GM12878 (cell line): ENCODE measurements around the gene RHCE. TPM values are rescaled to one million over a fixed set of nuclear protein-coding genes. Genes with fewer than 3 reads are reported as not detected.

ENCODE experiments used
- BACH1 ChIP-seq: fragments of 450-650 bp; IDR thresholded peaks from 2 replicates; pipeline ENCODE4 v1.6.1; 2017; ENCODE audit warnings: mild to moderate bottlenecking, borderline replicate concordance
- CBFB ChIP-seq: IDR thresholded peaks from 2 replicates; pipeline ENCODE4 v1.6.1; 2016; ENCODE audit warnings: antibody characterized with exemption, low read depth
- EP300 ChIP-seq, 2 experiments: fragments of 150-350 bp in 1 of 2; IDR thresholded peaks; 2 replicates each; pipeline ENCODE4 v1.6.1; 2011 to 2012; ENCODE audit warnings: low read depth in 2 of 2, low read length in 2 of 2, borderline replicate concordance in 1 of 2, improper control_type of control experiment in 1 of 2, inconsistent platforms in 1 of 2; ENCODE audit not compliant: control insufficient read depth in 1 of 2
- EZH2 ChIP-seq: IDR thresholded peaks from 2 replicates; pipeline ENCODE4 v1.6.1; 2012; ENCODE audit warnings: low read depth, mild to moderate bottlenecking, control low read depth, inconsistent platforms, low read length, borderline replicate concordance; ENCODE audit not compliant: control insufficient read depth
- FOXM1 ChIP-seq: IDR thresholded peaks from 2 replicates; pipeline ENCODE4 v1.6.1; 2012; ENCODE audit warnings: low read depth, mild to moderate bottlenecking, inconsistent platforms, low read length, moderate library complexity
- HDAC2 ChIP-seq: fragments of 200-600 bp; sonication (generic); IDR thresholded peaks from 2 replicates; pipeline ENCODE4 v1.6.1; 2017
- IKZF2 ChIP-seq, 2 experiments: fragments of 450-650 bp; IDR thresholded peaks; 2 replicates each; pipeline ENCODE4 v1.6.1; 2017; ENCODE audit warnings: mild to moderate bottlenecking in 2 of 2, moderate library complexity in 2 of 2
- NRF1 ChIP-seq: conservative IDR thresholded peaks from 2 replicates; pipeline ENCODE4 v1.6.1; 2011; ENCODE audit warnings: mild to moderate bottlenecking, low read depth, low read length, improper control_type of control experiment
- POLR2AphosphoS2 ChIP-seq: IDR thresholded peaks from 2 replicates; pipeline ENCODE4 v1.6.1; 2011; ENCODE audit warnings: low read depth, mild to moderate bottlenecking, low read length, improper control_type of control experiment, moderate library complexity
- RB1 ChIP-seq: fragments of 450-650 bp; formaldehyde crosslinking; IDR thresholded peaks from 2 replicates; pipeline ENCODE4 v1.6.1; 2017; ENCODE audit warnings: mild to moderate bottlenecking, borderline replicate concordance
- RELA ChIP-seq: fragments of 450-650 bp; IDR thresholded peaks from 2 replicates; pipeline ENCODE4 v1.8.0; 2014; ENCODE audit warnings: borderline replicate concordance; ENCODE audit not compliant: partially characterized antibody
- SIX5 ChIP-seq: IDR thresholded peaks from 2 replicates; pipeline ENCODE4 v1.6.1; 2011; ENCODE audit warnings: mild to moderate bottlenecking, low read depth, low read length, moderate library complexity; ENCODE audit not compliant: severe bottlenecking
- SPI1 ChIP-seq: IDR thresholded peaks from 2 replicates; pipeline ENCODE4 v1.6.1; 2011; ENCODE audit warnings: low read depth, mild to moderate bottlenecking, low read length, moderate library complexity, borderline replicate concordance; ENCODE audit not compliant: insufficient read depth
- STAT1 ChIP-seq: fragments of 450-650 bp; conservative IDR thresholded peaks from 2 replicates; pipeline ENCODE4 v1.6.1; 2014; ENCODE audit warnings: antibody characterized with exemption, mild to moderate bottlenecking
- SUZ12 ChIP-seq: fragments of 200-600 bp; sonication (generic); IDR thresholded peaks from one replicate; pipeline ENCODE4 v1.6.1; 2018; ENCODE audit warnings: antibody characterized with exemption, mild to moderate bottlenecking; ENCODE audit not compliant: unreplicated experiment
- ZNF217 ChIP-seq: fragments of 450-650 bp; IDR thresholded peaks from 2 replicates; pipeline ENCODE4 v1.6.1; 2017; ENCODE audit warnings: antibody characterized with exemption, mild to moderate bottlenecking
- ZNF24 ChIP-seq: fragments of 450-650 bp; IDR thresholded peaks from 2 replicates; pipeline ENCODE4 v1.6.1; 2017; ENCODE audit warnings: antibody characterized with exemption, mild to moderate bottlenecking
- polyA plus RNA-seq, 11 experiments: library from polyadenylated mRNA; depleted of rRNA in 4 of 11; unstranded in 6 of 11; stranded (reverse) in 5 of 11; fragments of >200 nt; fragmentation: Nextera tagmentation in 4 of 11; fragmentation: Illumina TruSeq in 1 of 11; extraction: Ambion mirVana in 4 of 11; extraction: Trizol in 1 of 11; gene quantifications; 1 replicate in 1 of 11; 2 replicates in 10 of 11; pipeline versions ENCODE4 v1.2.1 to v1.2.3, GENCODE V29; 2011 to 2016; ENCODE audit warnings: inconsistent platforms in 2 of 11, missing spikeins in 2 of 11, low read depth in 1 of 11
- total RNA-seq, 4 experiments: library from RNA; depleted of rRNA in 3 of 4; stranded (reverse); fragments of >200 nt in 3 of 4; fragmentation: Illumina TruSeq in 1 of 4; extraction: Trizol in 1 of 4; gene quantifications; 2 replicates each; pipeline versions ENCODE4 v1.2.1 to v1.2.3, GENCODE V29; 2013 to 2021
- TF ChIP-seq, protein P1 (sequence below): fragments of 450-650 bp; formaldehyde crosslinking; IDR thresholded peaks from 2 replicates; pipeline ENCODE4 v1.4.0; 2020; ENCODE audit warnings: mild to moderate bottlenecking, moderate library complexity
- TF ChIP-seq, protein P2 (sequence below): fragments of 450-650 bp; IDR thresholded peaks from 2 replicates; pipeline ENCODE4 v1.6.1; 2017; ENCODE audit warnings: low read depth, mild to moderate bottlenecking, moderate library complexity
- TF ChIP-seq, protein P3 (sequence below): IDR thresholded peaks from 2 replicates; pipeline ENCODE4 v1.6.1; 2012; ENCODE audit warnings: low read depth, low read length, improper control_type of control experiment
- TF ChIP-seq, protein P4 (sequence below): IDR thresholded peaks from 2 replicates; pipeline ENCODE4 v1.6.1; 2011; ENCODE audit warnings: borderline replicate concordance, low read depth, mild to moderate bottlenecking, moderate library complexity, low read length; ENCODE audit not compliant: insufficient read depth, poor library complexity, severe bottlenecking

RHCE gene
- total and polyA plus RNA-seq, 10 of the 15 experiments (the other 5 are each of a cell fraction or from before 2014, with no cell fraction given) = 0.06 to 0.41 (median 0.22) TPM; not detected in 2

DNA sequence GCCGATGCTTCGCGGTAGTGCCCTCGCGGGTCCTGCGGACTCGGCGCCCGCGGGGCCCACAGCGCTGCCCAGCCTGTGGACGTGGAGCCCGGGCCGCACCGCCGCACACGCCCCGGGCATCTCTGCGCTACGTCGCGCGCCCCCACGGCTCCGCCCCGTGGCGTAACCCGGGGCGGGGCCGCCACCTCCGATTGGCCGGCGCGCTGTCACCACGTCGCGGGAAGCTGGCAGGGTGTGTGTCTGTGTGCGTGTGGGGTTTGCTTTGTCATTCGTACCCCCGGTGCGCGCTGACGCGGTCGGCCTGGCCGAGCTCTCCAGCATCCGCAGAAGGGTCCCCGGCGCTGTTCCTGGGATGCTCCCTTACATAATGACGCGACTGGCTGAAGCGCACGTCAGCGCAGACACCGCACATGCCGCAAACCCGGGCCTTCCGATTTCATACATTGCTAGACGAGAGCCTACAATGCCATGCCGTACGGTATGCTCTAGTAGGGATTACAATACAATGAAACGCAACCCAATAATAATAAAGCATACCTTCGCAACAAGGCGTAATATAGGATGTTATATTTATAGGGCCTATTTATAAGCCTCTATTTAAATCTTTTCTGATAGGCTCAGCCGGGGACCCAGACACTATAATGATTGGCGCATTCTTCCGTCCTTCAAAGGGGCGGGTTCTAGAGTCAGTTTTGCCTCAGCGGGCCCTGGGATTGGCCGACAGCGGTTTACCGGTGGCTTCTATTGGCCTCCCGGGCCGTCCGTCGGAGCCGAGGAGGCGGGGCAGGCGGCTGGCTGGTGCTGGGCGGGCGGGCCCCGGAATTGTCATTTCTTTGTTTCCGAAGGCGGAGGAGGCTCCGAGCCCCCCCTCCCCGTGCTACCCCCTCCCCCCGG lies 9.7 kb upstream of the RHCE start, which contains the start of gene MACO1 (continued):
- TF ChIP-seq, protein P1, sequence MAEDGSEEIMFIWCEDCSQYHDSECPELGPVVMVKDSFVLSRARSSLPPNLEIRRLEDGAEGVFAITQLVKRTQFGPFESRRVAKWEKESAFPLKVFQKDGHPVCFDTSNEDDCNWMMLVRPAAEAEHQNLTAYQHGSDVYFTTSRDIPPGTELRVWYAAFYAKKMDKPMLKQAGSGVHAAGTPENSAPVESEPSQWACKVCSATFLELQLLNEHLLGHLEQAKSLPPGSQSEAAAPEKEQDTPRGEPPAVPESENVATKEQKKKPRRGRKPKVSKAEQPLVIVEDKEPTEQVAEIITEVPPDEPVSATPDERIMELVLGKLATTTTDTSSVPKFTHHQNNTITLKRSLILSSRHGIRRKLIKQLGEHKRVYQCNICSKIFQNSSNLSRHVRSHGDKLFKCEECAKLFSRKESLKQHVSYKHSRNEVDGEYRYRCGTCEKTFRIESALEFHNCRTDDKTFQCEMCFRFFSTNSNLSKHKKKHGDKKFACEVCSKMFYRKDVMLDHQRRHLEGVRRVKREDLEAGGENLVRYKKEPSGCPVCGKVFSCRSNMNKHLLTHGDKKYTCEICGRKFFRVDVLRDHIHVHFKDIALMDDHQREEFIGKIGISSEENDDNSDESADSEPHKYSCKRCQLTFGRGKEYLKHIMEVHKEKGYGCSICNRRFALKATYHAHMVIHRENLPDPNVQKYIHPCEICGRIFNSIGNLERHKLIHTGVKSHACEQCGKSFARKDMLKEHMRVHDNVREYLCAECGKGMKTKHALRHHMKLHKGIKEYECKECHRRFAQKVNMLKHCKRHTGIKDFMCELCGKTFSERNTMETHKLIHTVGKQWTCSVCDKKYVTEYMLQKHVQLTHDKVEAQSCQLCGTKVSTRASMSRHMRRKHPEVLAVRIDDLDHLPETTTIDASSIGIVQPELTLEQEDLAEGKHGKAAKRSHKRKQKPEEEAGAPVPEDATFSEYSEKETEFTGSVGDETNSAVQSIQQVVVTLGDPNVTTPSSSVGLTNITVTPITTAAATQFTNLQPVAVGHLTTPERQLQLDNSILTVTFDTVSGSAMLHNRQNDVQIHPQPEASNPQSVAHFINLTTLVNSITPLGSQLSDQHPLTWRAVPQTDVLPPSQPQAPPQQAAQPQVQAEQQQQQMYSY (CRISPR knock-in tag) = no peak
- TF ChIP-seq RELA (peak; percentile 7), NRF1 (no peak), BACH1 (peak; percentile 94), HDAC2 (no peak), RB1 (peak; percentile 73), ZNF24 (peak; percentile 65; the same call in 1 of the 2 replicates), EZH2 (no peak), STAT1 (peak; percentile 63; the same call in 1 of the 2 replicates), SIX5 (no peak), SPI1 (no peak), IKZF2 (IDR thresholded peaks at IDR 0.05) (no peak; a peak in 1 of 4 replicates), POLR2AphosphoS2 (peak; percentile 62; the same call in 1 of the 2 replicates), ZNF217 (peak; percentile 72; the same call in 1 of the 2 replicates), SUZ12 (no peak), CBFB (0 out of 2 replicates have a peak, but pooled peaks have one; percentile 20), EP300 (IDR thresholded peaks at IDR 0.05; ENCODE audit: borderline replicate concordance in 1 of 2, control insufficient read depth in 1 of 2, low read depth in 2 of 2, low read length in 2 of 2) (no peak; a peak in 1 of 4 replicates), FOXM1 (no peak)
- TF ChIP-seq, protein P2, sequence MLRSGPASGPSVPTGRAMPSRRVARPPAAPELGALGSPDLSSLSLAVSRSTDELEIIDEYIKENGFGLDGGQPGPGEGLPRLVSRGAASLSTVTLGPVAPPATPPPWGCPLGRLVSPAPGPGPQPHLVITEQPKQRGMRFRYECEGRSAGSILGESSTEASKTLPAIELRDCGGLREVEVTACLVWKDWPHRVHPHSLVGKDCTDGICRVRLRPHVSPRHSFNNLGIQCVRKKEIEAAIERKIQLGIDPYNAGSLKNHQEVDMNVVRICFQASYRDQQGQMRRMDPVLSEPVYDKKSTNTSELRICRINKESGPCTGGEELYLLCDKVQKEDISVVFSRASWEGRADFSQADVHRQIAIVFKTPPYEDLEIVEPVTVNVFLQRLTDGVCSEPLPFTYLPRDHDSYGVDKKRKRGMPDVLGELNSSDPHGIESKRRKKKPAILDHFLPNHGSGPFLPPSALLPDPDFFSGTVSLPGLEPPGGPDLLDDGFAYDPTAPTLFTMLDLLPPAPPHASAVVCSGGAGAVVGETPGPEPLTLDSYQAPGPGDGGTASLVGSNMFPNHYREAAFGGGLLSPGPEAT = peak; percentile 42; the same call in 1 of the 2 replicates
- TF ChIP-seq, protein P3, sequence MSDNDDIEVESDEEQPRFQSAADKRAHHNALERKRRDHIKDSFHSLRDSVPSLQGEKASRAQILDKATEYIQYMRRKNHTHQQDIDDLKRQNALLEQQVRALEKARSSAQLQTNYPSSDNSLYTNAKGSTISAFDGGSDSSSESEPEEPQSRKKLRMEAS = 0 out of 2 replicates have a peak, but pooled peaks have one; percentile 39
- TF ChIP-seq, protein P4, sequence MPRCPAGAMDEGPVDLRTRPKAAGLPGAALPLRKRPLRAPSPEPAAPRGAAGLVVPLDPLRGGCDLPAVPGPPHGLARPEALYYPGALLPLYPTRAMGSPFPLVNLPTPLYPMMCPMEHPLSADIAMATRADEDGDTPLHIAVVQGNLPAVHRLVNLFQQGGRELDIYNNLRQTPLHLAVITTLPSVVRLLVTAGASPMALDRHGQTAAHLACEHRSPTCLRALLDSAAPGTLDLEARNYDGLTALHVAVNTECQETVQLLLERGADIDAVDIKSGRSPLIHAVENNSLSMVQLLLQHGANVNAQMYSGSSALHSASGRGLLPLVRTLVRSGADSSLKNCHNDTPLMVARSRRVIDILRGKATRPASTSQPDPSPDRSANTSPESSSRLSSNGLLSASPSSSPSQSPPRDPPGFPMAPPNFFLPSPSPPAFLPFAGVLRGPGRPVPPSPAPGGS = no peak
